GM21381 (cell line): ENCODE measurements around the gene RAD51AP1.
A peak's percentile ranks its signal among the peaks of the same experiment; 100 is the strongest.

ENCODE experiments used
- ATAC-seq: cut with Tn5 transposase; IDR thresholded peaks from one replicate; pipeline ENCODE4 v1.9.1; 2021; ENCODE audit warnings: mild to moderate bottlenecking, moderate library complexity; ENCODE audit not compliant: unreplicated experiment

RAD51AP1 gene

GRCh38 chr12:4588916-4589315 lies 50.2 kb downstream of the RAD51AP1 start:
- ATAC-seq, result no peak

DNA sequence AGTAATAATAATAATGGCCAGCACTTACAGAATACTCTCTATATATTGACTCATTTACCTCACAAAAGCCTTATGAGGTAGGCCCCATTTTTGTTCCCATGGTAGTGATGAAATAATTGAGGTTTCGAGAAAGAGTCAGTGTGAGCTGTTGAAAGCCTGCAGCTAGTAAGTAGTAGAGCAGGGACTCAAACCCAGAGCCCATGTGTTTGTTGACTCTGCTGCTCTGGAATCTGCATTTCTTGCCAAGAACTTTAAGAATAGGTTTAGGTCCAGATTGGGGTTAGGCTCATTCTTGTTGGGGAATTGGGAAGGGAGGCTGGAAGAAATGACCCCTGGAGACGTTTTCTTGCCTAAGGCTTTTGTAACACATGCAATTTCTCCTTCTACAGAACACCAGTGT lies 51.3 kb downstream of the RAD51AP1 start:
- ATAC-seq, result no peak

DNA sequence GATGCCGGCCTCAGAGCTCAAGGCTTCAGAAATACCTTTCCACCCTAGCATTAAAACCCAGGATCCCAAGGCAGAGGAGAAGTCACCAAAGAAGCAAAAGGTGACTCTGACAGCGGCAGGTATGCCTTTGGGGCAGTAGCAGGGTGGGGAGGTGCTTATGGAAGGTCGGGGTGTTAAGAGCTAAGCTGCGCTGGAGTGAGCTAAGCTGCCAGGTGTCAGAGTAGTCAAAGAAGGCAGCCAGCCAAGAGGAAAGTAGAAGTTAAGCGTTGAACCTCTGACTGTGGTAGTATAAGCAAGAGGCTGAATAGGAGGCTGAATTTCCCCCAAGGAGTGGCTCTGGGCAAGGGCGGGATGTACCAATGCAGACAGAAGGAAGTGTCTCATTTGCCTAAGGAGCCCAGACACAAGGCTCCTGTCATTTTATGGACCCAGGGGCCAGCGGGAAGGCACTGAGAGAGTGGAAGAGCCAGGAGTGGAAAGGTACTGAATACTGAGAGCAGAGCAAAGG lies 52.5 kb downstream of the RAD51AP1 start:
- no peak for ATAC-seq

- ATAC-seq, result no peak
Measured at GRCh38 chr12:4595881-4596280, 57.2 kb downstream of the RAD51AP1 start.

DNA sequence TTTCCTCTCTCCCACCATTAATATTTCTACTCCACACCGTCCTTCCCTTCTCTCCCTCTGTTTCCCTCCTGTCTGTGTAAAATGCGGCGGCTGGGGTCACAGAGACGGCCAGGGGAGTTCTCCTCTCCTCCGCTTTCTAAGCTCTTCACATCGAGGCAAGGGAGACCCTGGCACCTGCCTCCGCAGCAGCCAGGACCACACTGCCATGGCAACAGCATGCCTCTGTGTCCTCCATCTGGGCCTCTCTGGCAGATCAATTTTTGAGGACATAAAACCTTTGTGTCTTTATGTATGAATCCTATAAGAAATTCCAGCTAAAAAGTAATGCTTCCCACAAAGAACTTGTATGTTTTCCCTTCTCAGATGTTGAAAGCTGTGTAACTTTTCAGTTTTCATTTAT lies 64.7 kb downstream of the RAD51AP1 start:
- ATAC-seq, result no peak

- no peak for ATAC-seq
Measured at GRCh38 chr12:4603946-4604345, 65.3 kb downstream of the RAD51AP1 start.

DNA sequence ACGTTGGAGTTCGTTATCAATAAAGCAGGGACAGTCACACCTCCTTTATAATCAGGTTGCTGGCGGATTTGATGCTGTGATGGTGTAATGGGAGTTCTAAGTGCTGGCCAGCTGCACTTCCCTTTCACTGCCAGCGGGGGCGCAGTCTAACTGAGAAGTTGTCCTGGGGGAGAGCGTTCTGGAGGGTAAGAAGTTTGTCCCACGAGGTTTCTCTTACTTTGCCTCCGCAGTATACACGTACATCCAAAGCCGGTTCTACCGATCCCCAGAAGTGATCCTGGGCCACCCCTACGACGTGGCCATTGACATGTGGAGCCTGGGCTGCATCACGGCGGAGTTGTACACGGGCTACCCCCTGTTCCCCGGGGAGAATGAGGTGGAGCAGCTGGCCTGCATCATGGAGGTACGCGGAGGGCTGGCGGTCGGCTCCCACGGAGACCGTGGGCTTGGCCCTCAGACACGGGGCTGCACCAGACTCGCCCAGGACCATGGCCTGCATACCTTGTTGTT lies 66.0 kb downstream of the RAD51AP1 start:
- ATAC-seq, result peak; percentile 95

DNA sequence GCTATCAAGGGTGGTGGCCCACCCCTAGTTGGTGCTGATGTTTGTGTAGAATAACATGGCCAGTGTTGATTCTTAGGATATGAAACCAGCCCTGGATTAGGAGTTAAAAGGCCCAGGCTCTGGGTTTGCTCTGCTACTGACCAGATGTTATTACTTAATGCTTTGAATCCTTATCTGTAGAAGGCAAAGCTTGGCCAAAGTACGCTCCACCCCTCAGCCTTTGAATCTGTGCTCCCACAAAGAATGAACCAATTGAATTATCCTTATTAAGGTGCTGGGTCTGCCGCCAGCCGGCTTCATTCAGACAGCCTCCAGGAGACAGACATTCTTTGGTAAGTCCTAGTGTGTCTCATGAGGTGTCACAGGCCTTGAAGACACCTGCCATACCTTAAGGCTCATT lies 68.4 kb downstream of the RAD51AP1 start:
- ATAC-seq, result no peak

GRCh38 chr12:4609071-4609470 lies 70.4 kb downstream of the RAD51AP1 start:
- no peak for ATAC-seq
